ENCODE results near the gene PWWP2B.

The PWWP2B gene

GRCh38 chr10:132461683-132462231 is 64.8 kb downstream of the PWWP2B start:
- in situ Hi-C loops (cut with MboI; ENCODE audit: low pct_unique_long_range_greater_than_20kb, low sequenced_read_pairs, unreplicated experiment): no loop called here
- no peak for TF ChIP-seq CTCF (IDR thresholded peaks at IDR 0.05; ENCODE audit: extremely low read depth, insufficient read depth, missing control alignments)
- no peak for DNase-seq (ENCODE audit: low spot score)

GRCh38 chr10:132462463-132463332 is 65.7 kb downstream of the PWWP2B start:
- TF ChIP-seq CTCF (IDR thresholded peaks at IDR 0.05; ENCODE audit: extremely low read depth, insufficient read depth, missing control alignments): no peak

GRCh38 chr10:132463333-132464255 is 66.6 kb downstream of the PWWP2B start:
- DNase-seq (ENCODE audit: low spot score): peak; percentile 41
- TF ChIP-seq CTCF (IDR thresholded peaks at IDR 0.05; ENCODE audit: extremely low read depth, insufficient read depth, missing control alignments): peak; percentile 27
- in situ Hi-C loops (cut with MboI; ENCODE audit: low pct_unique_long_range_greater_than_20kb, low sequenced_read_pairs, unreplicated experiment): no loop called here

More at GRCh38 chr10:132462463-132463332, 65.7 kb downstream of the PWWP2B start:
- no peak for DNase-seq (ENCODE audit: low spot score)
- in situ Hi-C loops (cut with MboI; ENCODE audit: low pct_unique_long_range_greater_than_20kb, low sequenced_read_pairs, unreplicated experiment): no loop called here

- in situ Hi-C loops (cut with MboI; ENCODE audit: low pct_unique_long_range_greater_than_20kb, low sequenced_read_pairs, unreplicated experiment): no loop called here
- TF ChIP-seq CTCF (IDR thresholded peaks at IDR 0.05; ENCODE audit: extremely low read depth, insufficient read depth, missing control alignments): no peak
- DNase-seq (ENCODE audit: low spot score): no peak
Observed at GRCh38 chr10:132464256-132465192, 67.5 kb downstream of the PWWP2B start.

GRCh38 chr10:132465193-132465888 is 68.3 kb downstream of the PWWP2B start:
- in situ Hi-C loops (cut with MboI; ENCODE audit: low pct_unique_long_range_greater_than_20kb, low sequenced_read_pairs, unreplicated experiment): no loop called here
- DNase-seq (ENCODE audit: low spot score): no peak
- TF ChIP-seq CTCF (IDR thresholded peaks at IDR 0.05; ENCODE audit: extremely low read depth, insufficient read depth, missing control alignments): no peak

Measured in GM13977 (cell line).